Astrocyte of the spinal cord (primary cell): ENCODE data around the gene FBXW12.

Experiments used
- DNase-seq: peaks from one replicate; pipeline ENCODE4 v3.0.0; 2011; ENCODE audit warnings: low read depth, low spot score
- H3K4me3 ChIP-seq: 2 replicates; pipeline ENCODE4 v1.5.1; 2011; ENCODE audit warnings: low read depth, mild to moderate bottlenecking, low read length, moderate library complexity
- CTCF ChIP-seq: IDR thresholded peaks from 2 replicates; pipeline ENCODE4 v1.5.1; 2012; ENCODE audit warnings: low read depth, mild to moderate bottlenecking, low read length, inconsistent platforms
- in situ Hi-C: cut with HindIII; loops from 2 replicates; pipeline ENCODE4 v1.10.0; 2017; ENCODE audit warnings: low sequenced_read_pairs

Gene FBXW12

GRCh38 chr3:48416091-48416505, 44.1 kb downstream of the FBXW12 start:
- no peak overlapping the region for H3K4me3 ChIP-seq
- no peak for TF ChIP-seq CTCF
- in situ Hi-C loops: no loop called here
- no peak for DNase-seq

- TF ChIP-seq CTCF: no peak
- in situ Hi-C loops: no loop called here
- DNase-seq: no peak
- H3K4me3 ChIP-seq: no peak overlapping the region
Observed at GRCh38 chr3:48416546-48416945, 44.5 kb downstream of the FBXW12 start.

GRCh38 chr3:48417529-48418108, 45.6 kb downstream of the FBXW12 start:
- TF ChIP-seq CTCF: no peak
- in situ Hi-C loops: no loop called here
- H3K4me3 ChIP-seq: no peak overlapping the region
- no peak for DNase-seq

GRCh38 chr3:48418140-48418539, 46.1 kb downstream of the FBXW12 start:
- no peak for DNase-seq
- H3K4me3 ChIP-seq: no peak overlapping the region
- in situ Hi-C loops: no loop called here
- no peak for TF ChIP-seq CTCF

- in situ Hi-C loops: no loop called here
- H3K4me3 ChIP-seq: no peak overlapping the region
- no peak for TF ChIP-seq CTCF
- no peak for DNase-seq
Observed at GRCh38 chr3:48418651-48419050, 46.6 kb downstream of the FBXW12 start.

- no peak overlapping the region for H3K4me3 ChIP-seq
- in situ Hi-C loops: no loop called here
- no peak for TF ChIP-seq CTCF
- DNase-seq: no peak
Observed at GRCh38 chr3:48419149-48419548, 47.1 kb downstream of the FBXW12 start.

- DNase-seq: no peak
- in situ Hi-C loops: no loop called here
- no peak for TF ChIP-seq CTCF
- no peak overlapping the region for H3K4me3 ChIP-seq
Observed at GRCh38 chr3:48419597-48419996, 47.6 kb downstream of the FBXW12 start.
